Mammary epithelial cell (primary cell): Measurements from ENCODE around the gene RGL1.

Experiments
- CTCF ChIP-seq, 2 donors: IDR thresholded peaks in 1 of 2; conservative IDR thresholded peaks in 1 of 2; 2 replicates each; pipeline ENCODE4 v1.5.1; 2011 to 2012; ENCODE audit warnings: inconsistent platforms in 2 of 2, low read length in 2 of 2, mild to moderate bottlenecking in 2 of 2, control low read depth in 1 of 2, low read depth in 1 of 2; ENCODE audit not compliant: insufficient read depth in 1 of 2; ENCODE audit errors: extremely low read depth in 1 of 2
- EZH2 ChIP-seq: IDR thresholded peaks from 2 replicates; pipeline ENCODE4 v1.6.1; 2012; ENCODE audit warnings: low read length, inconsistent platforms, borderline replicate concordance

- TF ChIP-seq CTCF (conservative IDR thresholded peaks at IDR 0.05 in 1 of 2, IDR thresholded peaks at IDR 0.05 in 1 of 2; ENCODE audit: extremely low read depth in 1 of 2, insufficient read depth in 1 of 2, low read depth in 1 of 2, low read length in 2 of 2): no peak
- no peak for TF ChIP-seq EZH2
These were observed 132.7 kb downstream of the RGL1 start for GRCh38 chr1:183937611-183938010.
